ENCODE measurements around the gene PCDH15.

Gene PCDH15

DNA sequence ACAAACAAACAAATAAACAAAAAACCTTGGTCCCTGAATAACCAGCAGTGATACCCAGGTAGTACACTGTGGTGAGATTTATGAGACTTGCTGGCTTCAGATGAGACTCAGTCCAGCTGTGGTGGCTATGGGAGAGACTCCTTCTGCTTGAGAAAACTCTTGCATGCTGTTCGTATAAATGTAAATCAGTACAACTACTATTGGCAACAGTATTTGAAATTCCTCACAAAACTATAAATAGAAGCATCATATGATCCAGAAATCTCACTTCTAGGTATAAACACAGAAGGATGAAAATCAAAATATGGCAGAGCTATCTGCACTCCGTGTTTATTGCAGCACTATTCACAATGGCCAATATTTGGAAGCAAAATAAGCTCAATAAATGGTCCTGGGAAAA lies 692.1 kb downstream of the PCDH15 start:
- peaks cover 4% of the 10 kb centered on the region for H3K9me3 ChIP-seq (ENCODE audit: severe bottlenecking)
- H3K27me3 ChIP-seq (ENCODE audit: insufficient read depth, low read depth, severe bottlenecking), result no peaks in the 10 kb centered on the region
- no peak overlapping the region for H3K27ac ChIP-seq
- no peak for DNase-seq
- TF ChIP-seq, protein P1, sequence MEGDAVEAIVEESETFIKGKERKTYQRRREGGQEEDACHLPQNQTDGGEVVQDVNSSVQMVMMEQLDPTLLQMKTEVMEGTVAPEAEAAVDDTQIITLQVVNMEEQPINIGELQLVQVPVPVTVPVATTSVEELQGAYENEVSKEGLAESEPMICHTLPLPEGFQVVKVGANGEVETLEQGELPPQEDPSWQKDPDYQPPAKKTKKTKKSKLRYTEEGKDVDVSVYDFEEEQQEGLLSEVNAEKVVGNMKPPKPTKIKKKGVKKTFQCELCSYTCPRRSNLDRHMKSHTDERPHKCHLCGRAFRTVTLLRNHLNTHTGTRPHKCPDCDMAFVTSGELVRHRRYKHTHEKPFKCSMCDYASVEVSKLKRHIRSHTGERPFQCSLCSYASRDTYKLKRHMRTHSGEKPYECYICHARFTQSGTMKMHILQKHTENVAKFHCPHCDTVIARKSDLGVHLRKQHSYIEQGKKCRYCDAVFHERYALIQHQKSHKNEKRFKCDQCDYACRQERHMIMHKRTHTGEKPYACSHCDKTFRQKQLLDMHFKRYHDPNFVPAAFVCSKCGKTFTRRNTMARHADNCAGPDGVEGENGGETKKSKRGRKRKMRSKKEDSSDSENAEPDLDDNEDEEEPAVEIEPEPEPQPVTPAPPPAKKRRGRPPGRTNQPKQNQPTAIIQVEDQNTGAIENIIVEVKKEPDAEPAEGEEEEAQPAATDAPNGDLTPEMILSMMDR (IDR thresholded peaks at IDR 0.05; ENCODE audit: low read depth, low read length), result no peak
- no peak overlapping the region for H3K4me3 ChIP-seq (ENCODE audit: low read depth, low read length)
- H3K36me3 ChIP-seq, result no peaks in the 10 kb centered on the region

DNA sequence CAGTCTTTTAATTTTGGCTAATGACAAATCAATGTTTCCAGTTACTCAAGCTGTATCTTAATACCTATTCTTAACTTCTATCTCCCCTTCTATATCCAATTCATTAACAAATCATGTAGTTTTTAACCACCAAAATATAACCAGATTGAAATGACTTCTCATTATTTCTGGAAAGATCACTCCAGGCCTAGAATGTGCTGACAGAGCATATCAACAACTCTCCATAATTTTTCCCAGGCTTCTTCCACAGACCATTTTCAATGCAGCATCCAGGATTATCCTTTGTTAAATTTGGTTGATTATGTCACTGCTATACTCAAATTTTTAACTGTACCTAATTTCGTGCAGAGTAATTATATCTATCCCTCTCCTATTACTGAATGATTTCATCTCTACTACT lies 704.1 kb downstream of the PCDH15 start:
- H3K27me3 ChIP-seq (ENCODE audit: insufficient read depth, low read depth, severe bottlenecking), result no peaks in the 10 kb centered on the region
- no peak for DNase-seq
- no peak overlapping the region for H3K27ac ChIP-seq
- no peak overlapping the region for H3K4me3 ChIP-seq (ENCODE audit: low read depth, low read length)
- H3K9me3 ChIP-seq (ENCODE audit: severe bottlenecking), result no peaks in the 10 kb centered on the region
- no peaks in the 10 kb centered on the region for H3K36me3 ChIP-seq
- TF ChIP-seq, protein P1 (IDR thresholded peaks at IDR 0.05; ENCODE audit: low read depth, low read length), result no peak

DNA sequence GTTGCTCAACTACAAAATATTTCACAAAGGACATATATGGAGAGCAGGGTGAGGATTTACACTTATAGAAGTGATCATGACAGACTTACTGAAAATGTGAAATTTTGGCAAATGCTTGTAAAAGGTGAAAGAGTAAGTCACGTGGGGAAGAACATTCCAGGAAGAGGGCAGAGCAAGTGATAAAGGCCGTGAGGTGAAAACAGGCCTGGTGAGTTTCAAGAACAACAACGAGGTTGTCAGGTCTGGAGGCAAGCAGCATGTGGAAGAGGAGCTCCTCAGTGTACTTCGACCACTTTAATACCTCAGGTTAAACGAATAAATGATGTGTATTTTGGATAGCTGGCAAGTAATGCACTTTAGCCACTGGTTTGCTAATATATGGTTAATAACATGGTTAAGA lies 706.7 kb downstream of the PCDH15 start:
- Histone ChIP-seq H3K4me3 (ENCODE audit: low read depth, low read length) (no peak overlapping the region), H3K27ac (no peak overlapping the region), H3K9me3 (ENCODE audit: severe bottlenecking) (no peaks in the 10 kb centered on the region), H3K36me3 (no peaks in the 10 kb centered on the region), H3K27me3 (ENCODE audit: insufficient read depth, low read depth, severe bottlenecking) (no peaks in the 10 kb centered on the region)
- TF ChIP-seq, protein P1 (IDR thresholded peaks at IDR 0.05; ENCODE audit: low read depth, low read length), result no peak
- DNase-seq, result no peak

DNA sequence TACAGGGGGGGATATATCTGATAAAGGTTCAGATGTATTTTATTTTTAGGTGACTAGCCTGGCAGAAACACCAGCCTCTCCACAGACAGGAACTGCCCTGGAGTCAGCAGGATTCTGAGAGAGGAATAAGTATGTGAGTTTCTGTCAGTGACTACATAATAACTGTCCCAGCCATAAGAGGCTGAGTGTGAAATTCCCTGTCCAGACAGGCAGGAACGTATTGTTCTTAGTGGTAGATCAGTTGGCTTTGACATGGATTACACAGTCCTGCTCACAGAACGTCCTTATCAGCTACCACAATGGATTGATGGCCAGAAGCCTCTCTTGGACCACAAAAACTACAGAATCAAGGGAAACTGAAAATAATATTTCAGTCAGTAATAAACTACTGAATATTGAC lies 709.8 kb downstream of the PCDH15 start:
- no peak for DNase-seq
- TF ChIP-seq, protein P1 (IDR thresholded peaks at IDR 0.05; ENCODE audit: low read depth, low read length), result no peak
- no peak overlapping the region for H3K4me3 ChIP-seq (ENCODE audit: low read depth, low read length)
- no peaks in the 10 kb centered on the region for H3K9me3 ChIP-seq (ENCODE audit: severe bottlenecking)
- no peak overlapping the region for H3K27ac ChIP-seq
- no peaks in the 10 kb centered on the region for H3K27me3 ChIP-seq (ENCODE audit: insufficient read depth, low read depth, severe bottlenecking)
- no peaks in the 10 kb centered on the region for H3K36me3 ChIP-seq

DNA sequence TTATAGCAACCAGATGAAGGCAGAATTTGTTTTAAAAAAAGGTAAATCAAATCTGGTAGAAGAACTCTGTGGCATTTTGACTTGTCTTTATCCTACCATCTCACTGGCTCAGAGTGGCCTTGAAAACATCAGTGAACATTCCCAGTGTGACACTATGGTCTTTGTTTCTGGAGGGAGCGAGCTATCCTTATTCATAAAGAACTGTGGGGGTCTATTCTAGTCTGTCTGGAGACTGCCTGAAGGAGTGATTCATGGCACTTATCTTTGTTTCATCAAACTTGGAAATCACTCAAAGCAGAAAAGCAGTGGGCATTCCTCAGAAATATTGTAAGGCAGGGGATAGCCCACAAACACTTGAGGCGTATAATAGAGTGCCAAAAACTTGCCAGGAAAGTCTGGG lies 719.1 kb downstream of the PCDH15 start:
- Histone ChIP-seq H3K27me3 (ENCODE audit: insufficient read depth, low read depth, severe bottlenecking) (no peaks in the 10 kb centered on the region), H3K27ac (no peak overlapping the region), H3K9me3 (ENCODE audit: severe bottlenecking) (no peaks in the 10 kb centered on the region), H3K4me3 (ENCODE audit: low read depth, low read length) (no peak overlapping the region), H3K36me3 (no peaks in the 10 kb centered on the region)
- DNase-seq, result no peak
- TF ChIP-seq, protein P1 (IDR thresholded peaks at IDR 0.05; ENCODE audit: low read depth, low read length), result no peak

DNA sequence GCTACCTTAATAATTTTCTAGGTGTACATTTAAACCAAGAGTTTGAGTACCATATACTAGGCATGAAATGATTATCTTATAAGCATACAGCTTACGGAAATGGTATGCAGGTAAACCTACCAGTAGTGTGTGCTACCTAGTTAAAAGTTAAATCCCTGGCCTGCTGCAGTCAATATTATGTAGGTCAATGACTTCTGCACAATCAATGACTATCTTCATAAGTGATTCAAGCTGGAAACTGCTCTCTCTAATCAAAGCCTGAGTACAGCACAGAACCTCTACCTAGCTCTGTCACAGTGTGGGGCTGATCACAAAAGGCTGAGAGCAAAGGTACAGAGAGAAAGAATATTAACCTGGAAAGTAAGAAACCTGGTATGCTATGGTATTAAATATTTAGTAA lies 733.7 kb downstream of the PCDH15 start:
- no peak overlapping the region for H3K27ac ChIP-seq
- H3K27me3 ChIP-seq (ENCODE audit: insufficient read depth, low read depth, severe bottlenecking), result no peaks in the 10 kb centered on the region
- no peaks in the 10 kb centered on the region for H3K36me3 ChIP-seq
- TF ChIP-seq, protein P1 (IDR thresholded peaks at IDR 0.05; ENCODE audit: low read depth, low read length), result no peak
- DNase-seq, result no peak
- no peaks in the 10 kb centered on the region for H3K9me3 ChIP-seq (ENCODE audit: severe bottlenecking)
- H3K4me3 ChIP-seq (ENCODE audit: low read depth, low read length), result no peak overlapping the region
